Endometrial microvascular endothelial cells (primary cell): Measurements from ENCODE around the gene RGS6. TPM values are rescaled to one million over a fixed set of nuclear protein-coding genes. Genes with fewer than 3 reads are reported as not detected.

Experiments used
- in situ Hi-C: cut with HindIII; loops from 2 replicates; pipeline ENCODE4 v1.10.0; 2017; ENCODE audit warnings: low sequenced_read_pairs, low pct_unique_long_range_greater_than_20kb; ENCODE audit errors: inconsistent ontology term
- total RNA-seq: library from RNA; depleted of rRNA; stranded (reverse); fragments of >200 nt; gene quantifications from one replicate; pipeline ENCODE4 v1.2.3, GENCODE V29; 2015; ENCODE audit errors: inconsistent ontology term

The RGS6 gene
- total RNA-seq, 1 donor from 2014 or later, result not detected

DNA sequence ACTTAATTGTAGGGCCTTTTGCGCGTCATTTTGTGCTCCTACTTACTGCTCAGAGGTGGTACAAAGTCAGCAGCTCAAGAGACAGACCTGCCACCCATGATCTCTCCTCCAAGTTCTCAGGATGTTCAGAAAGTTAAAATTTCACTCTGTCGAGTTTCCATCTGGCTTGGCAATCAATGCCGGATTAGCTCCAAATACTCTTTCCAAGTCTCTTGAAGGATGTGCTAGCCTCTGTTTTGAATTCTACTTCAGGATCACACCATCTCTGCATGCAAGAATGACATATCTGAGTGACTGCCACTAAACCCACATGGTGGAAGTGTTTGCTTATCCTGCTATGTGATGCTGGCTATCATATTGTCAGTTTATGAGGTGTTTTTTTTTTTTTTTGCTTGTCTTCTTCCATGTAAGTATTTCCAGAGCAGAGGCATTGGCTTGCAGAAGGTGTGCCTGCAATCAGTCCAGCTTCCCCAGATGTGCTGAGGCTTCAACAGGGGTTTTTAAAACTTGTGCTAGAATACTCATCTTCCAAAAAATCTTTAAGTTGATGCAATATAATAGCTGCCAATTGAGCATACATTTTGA lies 125.6 kb downstream of the RGS6 start:
- in situ Hi-C loops, result no loop called here

DNA sequence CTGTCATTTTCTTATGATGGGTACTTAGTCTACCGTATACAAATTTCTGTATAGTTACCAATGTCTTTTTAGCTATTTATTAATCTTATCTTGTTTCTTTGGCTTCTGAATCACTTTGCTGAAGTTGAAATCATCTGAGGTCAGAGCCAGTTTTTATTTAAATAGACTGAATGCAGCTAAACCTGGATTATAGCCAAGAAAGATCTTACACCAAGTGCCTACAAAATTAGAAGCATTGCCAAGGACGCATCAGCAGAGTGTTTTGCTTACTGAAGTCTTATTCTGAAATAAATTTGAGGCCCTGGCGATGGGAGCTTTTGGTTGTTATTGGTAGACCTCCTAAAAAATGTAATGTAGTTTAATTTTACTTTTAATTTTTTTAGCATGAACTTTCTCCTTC lies 128.2 kb downstream of the RGS6 start:
- in situ Hi-C loops, result no loop called here

GRCh38 chr14:72060917-72061316 lies 128.7 kb downstream of the RGS6 start:
- in situ Hi-C loops, result no loop called here

- in situ Hi-C loops, result no loop called here
Observed at GRCh38 chr14:72061718-72062117, 129.5 kb downstream of the RGS6 start.

DNA sequence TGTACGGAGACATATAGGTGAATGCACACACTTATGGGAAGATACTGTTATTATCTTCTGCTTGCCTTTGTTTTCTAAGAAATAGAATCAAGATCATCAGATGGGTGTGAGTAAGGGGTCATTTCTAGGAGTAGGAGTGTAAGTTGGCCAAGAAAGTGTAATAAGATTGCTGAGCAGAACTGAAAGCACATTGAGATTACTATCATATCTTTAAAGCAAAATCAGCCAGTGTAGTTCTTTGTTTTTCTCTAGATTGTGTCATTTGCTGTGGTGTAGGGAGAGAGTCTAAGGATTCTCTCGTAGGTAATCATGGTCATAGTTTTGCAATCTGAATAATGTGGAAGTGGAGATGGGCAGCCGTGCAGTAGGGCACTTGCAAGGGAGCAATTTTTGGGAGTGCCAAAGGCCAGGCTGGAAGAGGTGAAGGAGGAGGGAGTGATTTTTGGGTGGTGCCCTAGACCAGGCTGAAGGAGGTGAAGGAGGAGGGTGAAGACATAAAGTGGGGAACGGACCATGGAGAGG lies 131.6 kb downstream of the RGS6 start:
- in situ Hi-C loops, result no loop called here

DNA sequence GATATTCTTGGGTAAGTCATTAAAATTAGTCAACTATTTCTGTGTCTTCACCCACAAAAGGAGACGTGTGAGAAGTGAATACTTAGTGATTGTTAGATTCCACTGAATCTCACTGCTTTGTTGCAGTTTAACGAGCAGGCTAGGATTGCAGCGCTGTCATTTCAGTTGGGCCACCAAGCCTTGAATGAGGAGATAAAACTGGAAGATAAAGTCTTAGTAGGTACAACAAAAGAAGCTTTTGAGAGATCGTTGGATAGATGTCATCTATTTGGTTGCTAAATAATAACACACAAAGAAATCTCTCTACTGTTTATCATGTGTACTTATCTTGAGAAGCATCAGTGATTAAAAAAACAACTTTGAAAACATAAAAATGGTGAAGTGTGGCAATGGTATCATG lies 132.3 kb downstream of the RGS6 start:
- in situ Hi-C loops, result no loop called here

GRCh38 chr14:72070458-72070857 lies 138.2 kb downstream of the RGS6 start:
- in situ Hi-C loops, result no loop called here

GRCh38 chr14:72075649-72076334 lies 143.6 kb downstream of the RGS6 start:
- in situ Hi-C loops, result no loop called here

- in situ Hi-C loops, result no loop called here
Observed at GRCh38 chr14:72081137-72081536, 148.9 kb downstream of the RGS6 start.

GRCh38 chr14:72084935-72085334 lies 152.7 kb downstream of the RGS6 start:
- in situ Hi-C loops, result no loop called here

DNA sequence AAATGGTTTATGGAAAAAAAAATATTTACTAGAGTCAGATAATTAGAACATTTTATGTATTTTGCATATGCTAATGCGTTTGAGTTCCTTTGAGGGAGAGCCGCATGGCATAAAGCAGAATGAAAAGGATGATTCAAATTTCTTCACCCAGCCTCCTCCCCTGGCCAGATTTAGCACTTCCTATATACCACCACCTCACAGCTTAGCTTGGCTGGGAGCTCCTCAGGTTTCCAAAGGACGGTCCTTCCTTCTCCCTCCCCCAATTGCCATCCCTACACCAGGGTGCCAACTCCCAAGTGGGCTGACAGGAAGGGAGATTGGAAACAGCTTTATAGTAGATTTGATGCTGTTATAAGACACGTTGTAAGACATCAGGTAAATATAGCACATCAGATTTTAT lies 157.4 kb downstream of the RGS6 start:
- in situ Hi-C loops, result no loop called here

DNA sequence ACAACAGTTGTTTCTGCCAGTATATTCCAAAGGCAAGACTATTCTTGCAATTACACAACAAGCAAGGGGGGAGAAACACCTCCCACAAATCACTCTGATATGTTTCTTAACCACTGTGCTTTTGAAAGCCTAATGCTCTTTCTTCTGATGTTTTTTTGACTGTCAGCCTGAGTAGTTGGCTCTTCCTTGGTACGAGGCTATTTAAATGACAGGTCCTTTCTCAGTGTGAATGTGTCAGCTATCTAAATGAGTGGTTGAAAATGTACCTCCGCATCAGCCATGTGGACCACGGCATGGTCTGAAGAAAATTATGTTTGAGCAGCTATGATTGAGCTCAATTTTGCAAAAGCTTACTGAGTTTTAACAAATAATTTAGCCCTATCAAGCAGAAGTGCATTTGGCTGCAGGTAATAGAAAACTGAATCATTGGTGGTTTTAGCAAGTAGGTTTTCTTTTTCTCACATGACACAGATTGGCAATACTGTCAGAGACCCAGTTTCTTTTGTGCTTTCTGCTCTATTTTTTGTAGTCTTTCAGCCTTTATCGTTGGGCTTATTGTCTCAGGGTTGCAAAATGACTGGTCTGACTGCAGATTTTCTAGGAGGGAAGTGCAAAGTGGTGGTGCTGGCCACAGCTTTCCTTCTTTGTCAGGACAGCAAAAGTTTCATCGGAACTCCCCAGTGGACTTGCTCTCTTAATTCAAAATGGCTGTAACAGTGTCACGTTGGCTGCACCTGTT lies 162.8 kb downstream of the RGS6 start:
- in situ Hi-C loops, result no loop called here

GRCh38 chr14:72097173-72097783 lies 165.0 kb downstream of the RGS6 start:
- in situ Hi-C loops, result no loop called here

DNA sequence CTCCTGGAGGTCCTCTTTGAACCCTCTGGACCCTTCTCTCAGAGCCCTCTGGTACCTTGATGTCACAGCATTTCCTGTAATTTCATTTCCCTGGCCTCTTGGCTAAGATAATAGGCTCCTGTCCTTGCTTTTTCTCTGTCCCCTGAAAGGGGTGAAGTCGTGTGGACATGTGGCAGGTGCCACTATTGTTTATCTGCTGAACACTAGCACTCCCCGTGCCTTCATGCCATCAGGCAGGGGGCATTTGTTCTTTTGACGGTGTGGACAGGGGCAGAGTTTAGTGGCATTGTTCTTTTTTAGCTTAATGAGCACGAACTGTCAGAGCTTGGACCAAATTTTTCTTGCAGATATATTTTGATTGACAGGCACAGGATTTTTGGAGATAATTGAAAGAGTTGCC lies 166.0 kb downstream of the RGS6 start:
- in situ Hi-C loops, result no loop called here

DNA sequence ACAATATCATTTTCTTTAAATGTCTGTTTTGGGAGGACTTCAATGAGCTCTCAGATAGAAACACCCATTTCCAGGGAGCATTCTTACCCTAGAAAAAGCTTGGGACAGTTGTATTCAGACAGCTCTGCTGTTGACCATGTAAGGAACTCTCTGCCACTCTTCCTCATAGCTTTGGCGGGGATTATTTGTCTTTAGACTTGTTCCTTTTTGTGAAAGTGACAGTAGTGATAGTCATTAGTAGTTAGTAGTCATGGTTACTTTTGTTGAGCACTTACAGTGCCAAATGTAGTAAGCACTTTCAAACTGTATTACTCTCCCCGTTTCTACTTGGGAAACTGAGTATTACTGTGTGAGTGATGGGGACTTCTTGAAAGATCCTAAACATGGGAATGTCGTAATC lies 167.3 kb downstream of the RGS6 start:
- in situ Hi-C loops, result no loop called here

DNA sequence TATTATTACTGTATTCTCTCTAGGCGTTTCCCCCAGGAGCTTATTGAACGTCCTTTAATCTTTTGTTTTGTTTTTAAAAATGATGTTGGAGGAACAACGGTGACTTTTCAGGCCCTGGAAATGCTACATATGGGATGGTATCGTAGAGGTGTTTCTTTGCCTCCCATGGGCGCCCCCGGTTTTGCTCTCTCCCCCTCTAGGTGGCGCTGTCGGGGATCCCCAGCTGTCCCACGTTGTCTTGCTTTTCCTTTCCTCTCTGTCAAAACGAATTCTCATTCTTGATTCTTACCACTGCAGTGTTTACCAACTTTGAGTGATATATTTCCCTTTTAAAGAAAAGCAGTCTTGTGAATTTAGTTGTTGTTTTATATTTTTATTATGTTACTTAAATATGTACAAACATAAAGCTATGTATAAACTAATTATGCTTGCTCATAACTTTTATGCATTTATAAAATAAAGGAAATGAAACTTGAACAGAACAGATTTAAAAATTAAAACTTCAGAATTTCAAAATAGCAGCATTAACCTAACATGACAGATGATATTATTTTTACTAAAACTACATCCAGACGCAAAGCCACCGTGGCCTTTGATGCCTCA lies 171.9 kb downstream of the RGS6 start:
- in situ Hi-C loops, result no loop called here

- in situ Hi-C loops, result no loop called here
Observed at GRCh38 chr14:72111911-72112310, 179.7 kb downstream of the RGS6 start.

- in situ Hi-C loops, result no loop called here
Observed at GRCh38 chr14:72118841-72119240, 186.6 kb downstream of the RGS6 start.

DNA sequence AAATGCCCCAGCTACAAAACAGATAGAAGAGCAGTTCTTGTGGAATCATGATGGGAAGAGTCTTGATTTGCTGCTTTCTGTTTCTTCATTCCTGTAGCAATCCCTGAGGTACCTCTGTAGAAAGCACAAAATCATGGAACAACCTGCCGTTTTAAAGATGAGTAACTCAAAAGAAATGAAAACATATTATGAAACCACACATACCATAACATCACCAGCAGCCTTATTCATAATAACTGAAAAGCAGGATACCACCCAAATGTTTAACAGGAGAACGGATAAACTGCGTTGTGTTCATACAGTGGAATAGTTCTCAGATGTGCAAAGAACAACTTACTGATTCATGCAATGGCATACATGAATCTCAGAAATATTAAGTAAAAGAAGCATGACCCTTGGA lies 188.1 kb downstream of the RGS6 start:
- in situ Hi-C loops, result no loop called here
